Esophagus muscularis mucosa (tissue), 4 donors: ENCODE measurements around the gene CCDC150. TPM values are rescaled to one million over a fixed set of nuclear protein-coding genes. Genes with fewer than 3 reads are reported as not detected.

Source experiments
- DNase-seq: peaks from one replicate; pipeline ENCODE4 v3.0.0-alpha.2; 2017; ENCODE audit errors: extremely low spot score
- H3K27ac ChIP-seq, 4 donors: fragments of 200-600 bp; sonication (generic); replicated peaks in 1 of 4; 1 replicate in 3 of 4; 2 replicates in 1 of 4; pipeline ENCODE4 v1.5.1; 2016 to 2019; ENCODE audit warnings: mild to moderate bottlenecking in 1 of 4
- H3K27me3 ChIP-seq, 4 donors: fragments of 200-600 bp; sonication (generic); one replicate each; pipeline versions ENCODE4 v1.5.1 to v1.6.0; 2016 to 2019
- H3K36me3 ChIP-seq, 4 donors: fragments of 200-600 bp; sonication (generic); one replicate each; pipeline ENCODE4 v1.5.1; 2016 to 2019
- H3K4me1 ChIP-seq, 4 donors: fragments of 200-600 bp; sonication (generic); one replicate each; pipeline ENCODE4 v1.5.1; 2016 to 2019
- H3K4me3 ChIP-seq, 4 donors: fragments of 200-600 bp; sonication (generic); 1 replicate in 2 of 4; 2 replicates in 2 of 4; pipeline ENCODE4 v1.5.1; 2016 to 2019; ENCODE audit warnings: mild to moderate bottlenecking in 4 of 4, moderate library complexity in 1 of 4
- H3K9me3 ChIP-seq, 4 donors: fragments of 200-600 bp; sonication (generic); 1 replicate in 3 of 4; 2 replicates in 1 of 4; pipeline ENCODE4 v1.5.1; 2016 to 2019
- CTCF ChIP-seq, 3 experiments: fragments of 200-600 bp in 2 of 3; fragments of 450-650 bp in 1 of 3; sonication (generic) in 2 of 3; IDR thresholded peaks; one replicate each; pipeline ENCODE4 v1.5.1; 2017 to 2019; ENCODE audit warnings: antibody characterized with exemption in 3 of 3, mild to moderate bottlenecking in 2 of 3, moderate library complexity in 1 of 3
- EP300 ChIP-seq: sonication (generic); formaldehyde crosslinking; IDR thresholded peaks from one replicate; pipeline ENCODE4 v1.6.1; 2017; ENCODE audit warnings: antibody characterized with exemption
- POLR2A ChIP-seq: fragments of 450-650 bp; IDR thresholded peaks from one replicate; pipeline ENCODE4 v1.6.1; 2017; ENCODE audit warnings: antibody characterized with exemption, moderate library complexity, mild to moderate bottlenecking, low read depth
- POLR2AphosphoS5 ChIP-seq, 2 donors: sonication (generic); formaldehyde crosslinking; IDR thresholded peaks; one replicate each; pipeline ENCODE4 v1.6.1; 2017; ENCODE audit warnings: antibody characterized with exemption in 2 of 2
- WGBS: methylation state at CpG from one replicate; pipeline ENCODE4 v1.1.5; 2018; 5-methylcytosine and 5-hydroxymethylcytosine counted together
- intact Hi-C: fragments of 100-400 bp; cut with DNase I; formaldehyde crosslinking; loops from one replicate; pipeline ENCODE4 v1.15.1; 2023
- total RNA-seq, 4 donors: library from RNA; depleted of rRNA; stranded (reverse); fragments of >200 nt; gene quantifications; one replicate each; pipeline versions ENCODE4 v1.1.0 to v1.2.1, GENCODE V29; 2016

The CCDC150 gene
- total RNA-seq: 1 to 10 TPM in 2 of 4 donors, under 1 TPM in 2; 0.33 to 1.7 (median 0.91) TPM

GRCh38 chr2:196639180-196640030 lies at the start of gene CCDC150:
TSS of gene CCDC150 (plus strand) at chr2:196639715. CDS start at chr2:196639767, 52 bp downstream.
- Histone ChIP-seq H3K36me3 (no peaks in the 10 kb centered on the region), H3K4me1 (peaks cover 0 to 11% (median 8%) of the 10 kb centered on the region in 4 donors), H3K4me3 (peak within 1 kb of the TSS; percentile 57 to 73 (median 65)), H3K27ac (peak within 1 kb of the TSS in 2 of 4 donors; percentile 40 to 50), H3K9me3 (no peaks in the 10 kb centered on the region), H3K27me3 (no peaks in the 10 kb centered on the region)
- intact Hi-C loops: no loop called here
- 13% methylated on average over 23 of the region's 53 CpGs for WGBS
- DNase-seq: peak; percentile 95
- TF ChIP-seq CTCF (IDR thresholded peaks at IDR 0.05) (peak in 2 of 3 experiments; percentile 15 to 29), POLR2A (no peak), POLR2AphosphoS5 (IDR thresholded peaks at IDR 0.05) (peak in 1 of 2 donors; percentile 92)

- Histone ChIP-seq H3K27me3 (peaks cover 0 to 31% (median 2%) of the 10 kb centered on the region in 4 donors), H3K4me3 (no peak overlapping the region), H3K27ac (no peak overlapping the region), H3K4me1 (peaks cover 9 to 23% (median 13%) of the 10 kb centered on the region in 4 donors), H3K9me3 (no peaks in the 10 kb centered on the region), H3K36me3 (no peaks in the 10 kb centered on the region)
- DNase-seq: no peak
- TF ChIP-seq POLR2AphosphoS5 (IDR thresholded peaks at IDR 0.05): no peak
- TF ChIP-seq CTCF (IDR thresholded peaks at IDR 0.05): no peak
- TF ChIP-seq POLR2A: no peak
- no peak for TF ChIP-seq EP300
- intact Hi-C loops: no loop called here
- 63% methylated on average over 1 of the region's 1 CpG for WGBS
These were observed 49.2 kb upstream of the CCDC150 start for GRCh38 chr2:196590286-196590685.

GRCh38 chr2:196591004-196591403 lies 48.5 kb upstream of the CCDC150 start:
- intact Hi-C loops: no loop called here
- peaks cover 0 to 31% (median 2%) of the 10 kb centered on the region in 4 donors for H3K27me3 ChIP-seq

GRCh38 chr2:196591621-196592022 lies 47.9 kb upstream of the CCDC150 start:
- H3K9me3 ChIP-seq: no peaks in the 10 kb centered on the region
- TF ChIP-seq POLR2A: no peak
- no peak for TF ChIP-seq POLR2AphosphoS5 (IDR thresholded peaks at IDR 0.05)
- TF ChIP-seq CTCF (IDR thresholded peaks at IDR 0.05): no peak
- TF ChIP-seq EP300: no peak
- no peak for DNase-seq
- peak overlapping the region in 1 of 4 donors; percentile 84 for H3K27ac ChIP-seq
- WGBS: 69% methylated on average over 4 of the region's 4 CpGs
- H3K27me3 ChIP-seq: peaks cover 0 to 31% (median 2%) of the 10 kb centered on the region in 4 donors
- H3K36me3 ChIP-seq: no peaks in the 10 kb centered on the region
- intact Hi-C loops: no loop called here
- peaks cover 9 to 23% (median 13%) of the 10 kb centered on the region in 4 donors for H3K4me1 ChIP-seq
- H3K4me3 ChIP-seq: no peak overlapping the region

More at GRCh38 chr2:196591004-196591403, 48.5 kb upstream of the CCDC150 start:
- 94% methylated on average over 8 of the region's 8 CpGs for WGBS
- TF ChIP-seq CTCF (IDR thresholded peaks at IDR 0.05): no peak
- TF ChIP-seq POLR2AphosphoS5 (IDR thresholded peaks at IDR 0.05): no peak
- TF ChIP-seq POLR2A: no peak
- TF ChIP-seq EP300: no peak
- DNase-seq: no peak
- no peaks in the 10 kb centered on the region for H3K36me3 ChIP-seq
- no peaks in the 10 kb centered on the region for H3K9me3 ChIP-seq
- H3K4me1 ChIP-seq: peaks cover 9 to 23% (median 13%) of the 10 kb centered on the region in 4 donors
- no peak overlapping the region for H3K4me3 ChIP-seq
- no peak overlapping the region for H3K27ac ChIP-seq
